GM12892 (cell line): ENCODE data around the gene POU5F2.

Experiments used
- POLR2A ChIP-seq: IDR thresholded peaks from 2 replicates; pipeline ENCODE4 v1.6.1; 2011; ENCODE audit warnings: low read depth, low read length, control low read depth
- POLR2AphosphoS5 ChIP-seq: IDR thresholded peaks from 2 replicates; pipeline ENCODE4 v1.6.1; 2011; ENCODE audit warnings: low read depth, low read length, control low read depth
- TAF1 ChIP-seq: IDR thresholded peaks from 2 replicates; pipeline ENCODE4 v1.6.1; 2011; ENCODE audit warnings: low read depth, mild to moderate bottlenecking, control low read depth, low read length, borderline replicate concordance

DNA sequence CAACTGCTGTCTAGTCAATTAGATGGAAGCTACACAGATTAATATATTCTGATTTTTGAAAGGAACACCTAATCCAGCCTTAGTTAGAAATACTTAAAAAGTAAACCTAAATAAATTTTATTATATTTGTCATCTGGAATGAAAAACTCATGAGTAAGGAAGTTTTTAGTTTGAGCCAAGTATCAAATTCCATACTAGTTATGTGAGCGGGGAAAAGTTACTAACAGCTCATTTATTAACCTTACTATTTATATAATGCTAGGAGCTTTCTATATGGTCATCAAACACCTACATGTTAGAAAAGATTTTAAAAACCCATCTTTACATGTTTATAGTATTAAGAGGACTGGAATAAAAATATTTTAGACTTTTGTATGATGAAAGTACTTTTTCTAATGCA lies 41.6 kb upstream of the POU5F2 start:
- no peak for TF ChIP-seq TAF1
- TF ChIP-seq POLR2A = no peak
- TF ChIP-seq POLR2AphosphoS5 = no peak
